NCI-H524 (cell line): Measurements from ENCODE around the gene PKNOX1.
"Not testable (repeated sequence)": the region's sequence is repeated elsewhere in the genome, so short reads cannot be mapped to it uniquely, and the experiment has no call there.

Experiments
- DNase-seq, 2 experiments: peaks; one replicate each; lab custom pipeline; 2025; lab: John Stamatoyannopoulos, UW

Gene PKNOX1

GRCh38 chr21:43053112-43053511, 78.8 kb downstream of the PKNOX1 start:
- not testable (repeated sequence) for DNase-seq

- not testable (repeated sequence) for DNase-seq
These were observed 88.7 kb downstream of the PKNOX1 start for GRCh38 chr21:43062955-43063664.

GRCh38 chr21:43064265-43064917, 90.0 kb downstream of the PKNOX1 start:
- not testable (repeated sequence) for DNase-seq

- DNase-seq, result not testable (repeated sequence)
These were observed 91.6 kb downstream of the PKNOX1 start for GRCh38 chr21:43065991-43066390.

- not testable (repeated sequence) for DNase-seq
These were observed 92.3 kb downstream of the PKNOX1 start for GRCh38 chr21:43066690-43067089.

- not testable (repeated sequence) for DNase-seq
These were observed 93.7 kb downstream of the PKNOX1 start for GRCh38 chr21:43068065-43068464.

GRCh38 chr21:43069682-43070081, 95.3 kb downstream of the PKNOX1 start:
- DNase-seq, result not testable (repeated sequence)

GRCh38 chr21:43072742-43073141, 98.4 kb downstream of the PKNOX1 start:
- DNase-seq, result not testable (repeated sequence)

GRCh38 chr21:43074401-43075169, 100.2 kb downstream of the PKNOX1 start:
- not testable (repeated sequence) for DNase-seq

- DNase-seq, result not testable (repeated sequence)
These were observed 101.0 kb downstream of the PKNOX1 start, which contains the start of gene CBS for GRCh38 chr21:43075170-43076022. TSS of gene CBS (minus strand) at chr21:43075835. CDS start at chr21:43072193, 3,642 bp downstream.

- not testable (repeated sequence) for DNase-seq
These were observed 101.8 kb downstream of the PKNOX1 start for GRCh38 chr21:43076023-43076637.

GRCh38 chr21:43076643-43077042, 102.3 kb downstream of the PKNOX1 start:
- not testable (repeated sequence) for DNase-seq

GRCh38 chr21:43082587-43083300, 108.4 kb downstream of the PKNOX1 start:
- not testable (repeated sequence) for DNase-seq
